IMR-90 (cell line): Measurements from ENCODE around the gene VAT1. TPM values are rescaled to one million over a fixed set of nuclear protein-coding genes. Genes with fewer than 3 reads are reported as not detected.

Source experiments
- ATAC-seq: fragments of 200-7000 bp; cut with Tn5 transposase; 2 replicates; pipeline ENCODE4 v1.9.1; 2020; ENCODE audit warnings: low read depth, mild to moderate bottlenecking, moderate library complexity
- BruUV-seq: library from RNA; stranded (reverse); fragments of 400-500 nt; replicated peaks from 2 replicates; lab custom pipeline; 2021; lab: Mats Ljungman, UMichigan
- CTCF ChIA-PET: fragments of 300-600 bp; formaldehyde crosslinking; extraction: SDS; loops from one replicate; lab custom pipeline; 2021; ENCODE audit warnings: antibody characterized with exemption; lab: Yijun Ruan, JAX
- POLR2A ChIA-PET: fragments of 300-600 bp; sonication (Branson Sonifier 250); formaldehyde crosslinking; loops from one replicate; lab custom pipeline; 2022; ENCODE audit warnings: antibody characterized with exemption; ENCODE audit not compliant: unreplicated experiment; lab: Charles Lee
- DNase-seq: peaks from one replicate; pipeline ENCODE4 v3.0.0; 2013
- H2AFZ ChIP-seq: replicated peaks from 2 replicates; pipeline ENCODE3; 2013; ENCODE audit warnings: low read length, mild to moderate bottlenecking; ENCODE audit not compliant: poor library complexity
- H2AK5ac ChIP-seq: 2 replicates; pipeline ENCODE4 v1.6.1; 2013; ENCODE audit warnings: low read depth, low read length, inconsistent platforms
- H2AK9ac ChIP-seq: replicated peaks from 2 replicates; pipeline ENCODE3; 2013; ENCODE audit warnings: mild to moderate bottlenecking, low read depth, low read length, moderate library complexity; ENCODE audit not compliant: poor library complexity
- H2BK120ac ChIP-seq: 2 replicates; pipeline ENCODE4 v1.6.1; 2013; ENCODE audit warnings: low read depth, low read length, inconsistent platforms
- H2BK15ac ChIP-seq: 3 replicates; pipeline ENCODE4 v1.6.1; 2013; ENCODE audit warnings: low read depth, low read length, inconsistent platforms
- H2BK20ac ChIP-seq: 2 replicates; pipeline ENCODE4 v1.6.1; 2013; ENCODE audit warnings: low read depth, mild to moderate bottlenecking, inconsistent platforms, low read length, moderate library complexity
- H2BK5ac ChIP-seq: 2 replicates; pipeline ENCODE4 v1.6.1; 2013; ENCODE audit warnings: mild to moderate bottlenecking, low read depth, low read length, inconsistent platforms; ENCODE audit not compliant: poor library complexity, severe bottlenecking
- H3K14ac ChIP-seq: replicated peaks from 2 replicates; pipeline ENCODE4 v1.6.1; 2013; ENCODE audit warnings: low read depth, low read length, inconsistent platforms
- H3K18ac ChIP-seq: 2 replicates; pipeline ENCODE4 v1.6.1; 2013; ENCODE audit warnings: low read depth, low read length, control low read depth
- H3K23ac ChIP-seq: 2 replicates; pipeline ENCODE4 v1.6.1; 2013; ENCODE audit warnings: low read depth, low read length, inconsistent platforms
- H3K27ac ChIP-seq: 2 replicates; pipeline ENCODE4 v1.5.1; 2013; ENCODE audit warnings: mild to moderate bottlenecking, control low read depth, low read length; ENCODE audit not compliant: insufficient read depth
- H3K27me3 ChIP-seq: 2 replicates; pipeline ENCODE4 v1.6.1; 2013; ENCODE audit warnings: low read length; ENCODE audit not compliant: control insufficient read depth, insufficient read depth
- H3K36me3 ChIP-seq: 2 replicates; pipeline ENCODE4 v1.6.1; 2013; ENCODE audit warnings: low read length, mixed read lengths; ENCODE audit not compliant: control insufficient read depth, insufficient read depth
- H3K4ac ChIP-seq: 2 replicates; pipeline ENCODE4 v1.6.1; 2013; ENCODE audit warnings: low read depth, low read length, inconsistent platforms
- H3K4me1 ChIP-seq: 2 replicates; pipeline ENCODE4 v1.6.1; 2013; ENCODE audit warnings: low read length, mixed read lengths; ENCODE audit not compliant: control insufficient read depth, insufficient read depth
- H3K4me2 ChIP-seq: 2 replicates; pipeline ENCODE4 v1.6.1; 2013; ENCODE audit warnings: low read depth, mild to moderate bottlenecking, control low read depth, low read length, moderate library complexity
- H3K4me3 ChIP-seq: 2 replicates; pipeline ENCODE4 v1.5.1; 2013; ENCODE audit warnings: low read depth, mild to moderate bottlenecking, control low read depth, low read length, moderate library complexity; ENCODE audit not compliant: insufficient read depth
- H3K56ac ChIP-seq: 2 replicates; pipeline ENCODE4 v1.6.1; 2013; ENCODE audit warnings: low read length, inconsistent platforms; ENCODE audit not compliant: insufficient read depth; ENCODE audit errors: extremely low read depth
- H3K79me1 ChIP-seq, 2 experiments: 2 replicates each; pipeline ENCODE4 v1.6.1; 2013; ENCODE audit warnings: low read length in 2 of 2, inconsistent platforms in 1 of 2, low read depth in 1 of 2
- H3K9ac ChIP-seq: 2 replicates; pipeline ENCODE4 v1.6.1; 2013; ENCODE audit warnings: low read depth, low read length, control low read depth
- H3K9me1 ChIP-seq: 2 replicates; pipeline ENCODE4 v1.6.1; 2013; ENCODE audit warnings: low read length, inconsistent platforms; ENCODE audit not compliant: insufficient read depth
- H3K9me3 ChIP-seq: 2 replicates; pipeline ENCODE4 v1.6.1; 2013; ENCODE audit warnings: low read length; ENCODE audit not compliant: control insufficient read depth, insufficient read depth
- H4K20me1 ChIP-seq: 2 replicates; pipeline ENCODE4 v1.6.1; 2013; ENCODE audit warnings: low read length, inconsistent platforms; ENCODE audit not compliant: insufficient read depth
- H4K5ac ChIP-seq: 2 replicates; pipeline ENCODE4 v1.6.1; 2013; ENCODE audit warnings: mild to moderate bottlenecking, low read depth, low read length, control low read depth
- H4K8ac ChIP-seq, 2 experiments: 2 replicates each; pipeline ENCODE4 v1.6.1; 2013; ENCODE audit warnings: low read depth in 2 of 2, low read length in 2 of 2, control low read depth in 1 of 2, inconsistent platforms in 1 of 2
- H4K91ac ChIP-seq: 2 replicates; pipeline ENCODE4 v1.6.1; 2013; ENCODE audit warnings: low read depth, low read length, inconsistent platforms; ENCODE audit not compliant: insufficient read depth
- BHLHE40 ChIP-seq: fragments of 150-350 bp; IDR thresholded peaks from 2 replicates; pipeline ENCODE4 v1.6.1; 2016; ENCODE audit warnings: mild to moderate bottlenecking, low read depth, low read length
- CEBPB ChIP-seq: IDR thresholded peaks from 2 replicates; pipeline ENCODE4 v1.6.1; 2012; ENCODE audit warnings: low read depth, low read length, improper control_type of control experiment
- CHD1 ChIP-seq: IDR thresholded peaks from 2 replicates; pipeline ENCODE4 v1.6.1; 2012; ENCODE audit warnings: low read depth, low read length, improper control_type of control experiment
- CTCF ChIP-seq: conservative IDR thresholded peaks from 2 replicates; pipeline ENCODE4 v1.5.1; 2012; ENCODE audit warnings: mild to moderate bottlenecking, low read depth, low read length, improper control_type of control experiment
- FOS ChIP-seq: fragments of 150-350 bp; IDR thresholded peaks from 2 replicates; pipeline ENCODE4 v1.6.1; 2016; ENCODE audit warnings: low read depth, low read length
- MAFK ChIP-seq: IDR thresholded peaks from 2 replicates; pipeline ENCODE4 v1.6.1; 2012; ENCODE audit warnings: low read depth, low read length, improper control_type of control experiment
- MAZ ChIP-seq: IDR thresholded peaks from 2 replicates; pipeline ENCODE4 v1.6.1; 2012; ENCODE audit warnings: low read depth, mild to moderate bottlenecking, low read length, improper control_type of control experiment, moderate library complexity, borderline replicate concordance
- MXI1 ChIP-seq: IDR thresholded peaks from 2 replicates; pipeline ENCODE4 v1.6.1; 2012; ENCODE audit warnings: low read depth, mild to moderate bottlenecking, low read length, moderate library complexity, borderline replicate concordance
- POLR2A ChIP-seq: IDR thresholded peaks from 2 replicates; pipeline ENCODE4 v1.6.1; 2012; ENCODE audit warnings: mild to moderate bottlenecking, low read depth, low read length
- RAD21 ChIP-seq: IDR thresholded peaks from 2 replicates; pipeline ENCODE4 v1.6.1; 2012; ENCODE audit warnings: low read length, improper control_type of control experiment
- RCOR1 ChIP-seq: IDR thresholded peaks from 2 replicates; pipeline ENCODE4 v1.6.1; 2012; ENCODE audit warnings: mild to moderate bottlenecking, low read length, improper control_type of control experiment; ENCODE audit not compliant: insufficient replicate concordance
- RFX5 ChIP-seq: IDR thresholded peaks from 2 replicates; pipeline ENCODE4 v1.8.0; 2012; ENCODE audit warnings: low read depth, mild to moderate bottlenecking, low read length, moderate library complexity
- SMC3 ChIP-seq: fragments of 150-350 bp; IDR thresholded peaks from 2 replicates; pipeline ENCODE4 v1.6.1; 2016; ENCODE audit warnings: low read depth, mild to moderate bottlenecking, antibody characterized with exemption, low read length, moderate library complexity
- USF2 ChIP-seq: fragments of 150-350 bp; IDR thresholded peaks from 2 replicates; pipeline ENCODE4 v1.6.1; 2017; ENCODE audit warnings: mild to moderate bottlenecking, antibody characterized with exemption, low read length, low read depth
- WGBS, 2 experiments: methylation state at CpG; one replicate each; pipeline versions ENCODE4 v1.1.5 to v1.1.7; 2013; ENCODE audit warnings: missing lambda C conversion rate in 2 of 2; ENCODE audit not compliant: insufficient read length in 1 of 2; ENCODE audit errors: extremely low coverage in 2 of 2; 5-methylcytosine and 5-hydroxymethylcytosine counted together
- dilution Hi-C: fragments of 300-500 bp; cut with HindIII; formaldehyde crosslinking; loops from one replicate; pipeline ENCODE4 v1.14.3; 2018; ENCODE audit warnings: low sequenced_read_pairs; ENCODE audit not compliant: unreplicated experiment
- in situ Hi-C: fragments of 300-500 bp; cut with MboI; formaldehyde crosslinking; loops from 3 replicates; pipeline ENCODE4 v1.14.3; 2019; ENCODE audit warnings: low sequenced_read_pairs, inconsistent platforms, mixed read lengths
- intact Hi-C: fragments of 100-400 bp; cut with micrococcal nuclease; formaldehyde crosslinking; loops from 2 replicates; pipeline ENCODE4 v1.10.0; 2022
- polyA plus RNA-seq, 3 experiments: library from polyadenylated mRNA; depleted of rRNA; stranded (reverse); fragments of >200 nt; gene quantifications; 2 replicates each; pipeline ENCODE4 v1.2.3, GENCODE V29; 2012; ENCODE audit warnings: low replicate concordance in 1 of 3
- total RNA-seq: library from RNA; depleted of rRNA; stranded (reverse); fragments of >200 nt; gene quantifications from 2 replicates; pipeline ENCODE4 v1.2.3, GENCODE V29; 2012
- TF ChIP-seq, protein P1 (sequence below): fragments of 150-350 bp; IDR thresholded peaks from 2 replicates; pipeline ENCODE4 v1.6.1; 2016; ENCODE audit warnings: low read depth, mild to moderate bottlenecking, low read length, moderate library complexity, borderline replicate concordance

VAT1 gene
- total and polyA plus RNA-seq, 2 of the 4 experiments (the other 2 are of a cell fraction), result 97.3 to 101 TPM

GRCh38 chr17:42999003-42999525 lies 23.1 kb downstream of the VAT1 start:
- Histone ChIP-seq H4K8ac (peak overlapping the region; percentile 54 to 91), H3K27me3 (no peaks in the 10 kb centered on the region), H2BK20ac (no peak overlapping the region), H4K20me1 (peaks cover 37% of the 10 kb centered on the region), H3K27ac (peak overlapping the region; percentile 86), H4K91ac (peak overlapping the region; percentile 73), H3K79me1 (peaks cover 12 to 51% of the 10 kb centered on the region in 2 experiments; a peak in 3 of 4 replicates), H2AFZ (peak overlapping the region; percentile 87), H2BK15ac (no peak overlapping the region), H3K4ac (peak overlapping the region; percentile 94), H3K14ac (peak overlapping the region; percentile 93), H4K5ac (peak overlapping the region; percentile 44; the same call in 1 of the 2 replicates), H2AK9ac (peak overlapping the region; percentile 79), H3K9me3 (no peaks in the 10 kb centered on the region), H3K56ac (peak overlapping the region; percentile 88), H2BK5ac (peak overlapping the region; percentile 92), H2AK5ac (peak overlapping the region; percentile 96), H3K9ac (peak overlapping the region; percentile 91), H3K36me3 (peaks cover 31% of the 10 kb centered on the region), H3K18ac (peak overlapping the region; percentile 2; the same call in 1 of the 2 replicates), H3K4me1 (peaks cover 6% of the 10 kb centered on the region), H3K4me3 (peak overlapping the region; percentile 64), H2BK120ac (no peak overlapping the region), H3K23ac (peak overlapping the region; percentile 72), H3K9me1 (0 out of 2 replicates have a peak, but pooled peaks cover 3% of the 10 kb centered on the region), H3K4me2 (peak overlapping the region; percentile 98)
- ChIA-PET CTCF (interaction anchor here (1.9 kb wide), 1 partner anchor 30 kb away, joined by 9 read pairs; no protein-coding TSS in a partner anchor), POLR2A (interaction anchor here (1.6 kb wide), 1 partner anchor 10 kb away, joined by 5 read pairs; no protein-coding TSS in a partner anchor)
- no TSS peak for BruUV-seq
- WGBS, 2 experiments, result no CpG with 5 or more reads among the region's 10 CpGs
- DNase-seq, result no peak
- intact Hi-C loops, result loop anchor here (10.0 kb wide), 1 partner anchor 316 kb away; no protein-coding TSS in a partner anchor
- ATAC-seq, result no peak
- dilution Hi-C loops, result no loop called here
- in situ Hi-C loops, result loop anchor here (25.0 kb wide), 1 partner anchor 363 kb away; no protein-coding TSS in a partner anchor
- TF ChIP-seq FOS (no peak), RCOR1 (no peak), SMC3 (no peak), USF2 (no peak), CHD1 (no peak), MAFK (no peak), MAZ (no peak), RAD21 (no peak), RFX5 (no peak), CTCF (no peak), CEBPB (no peak), BHLHE40 (no peak), MXI1 (no peak), POLR2A (no peak)
- TF ChIP-seq, protein P1, sequence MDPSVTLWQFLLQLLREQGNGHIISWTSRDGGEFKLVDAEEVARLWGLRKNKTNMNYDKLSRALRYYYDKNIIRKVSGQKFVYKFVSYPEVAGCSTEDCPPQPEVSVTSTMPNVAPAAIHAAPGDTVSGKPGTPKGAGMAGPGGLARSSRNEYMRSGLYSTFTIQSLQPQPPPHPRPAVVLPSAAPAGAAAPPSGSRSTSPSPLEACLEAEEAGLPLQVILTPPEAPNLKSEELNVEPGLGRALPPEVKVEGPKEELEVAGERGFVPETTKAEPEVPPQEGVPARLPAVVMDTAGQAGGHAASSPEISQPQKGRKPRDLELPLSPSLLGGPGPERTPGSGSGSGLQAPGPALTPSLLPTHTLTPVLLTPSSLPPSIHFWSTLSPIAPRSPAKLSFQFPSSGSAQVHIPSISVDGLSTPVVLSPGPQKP, result no peak
